GM12878 (cell line): Measurements from ENCODE around the gene RETREG1. TPM values are rescaled to one million over a fixed set of nuclear protein-coding genes. Genes with fewer than 3 reads are reported as not detected.
A peak's percentile ranks its signal among the peaks of the same experiment; 100 is the strongest.

Experiments
- ATF3 ChIP-seq: IDR thresholded peaks from 2 replicates; pipeline ENCODE4 v1.6.1; 2011; ENCODE audit warnings: low read depth, mild to moderate bottlenecking, low read length, moderate library complexity, borderline replicate concordance; ENCODE audit errors: extremely low read depth
- BACH1 ChIP-seq: fragments of 450-650 bp; IDR thresholded peaks from 2 replicates; pipeline ENCODE4 v1.6.1; 2017; ENCODE audit warnings: mild to moderate bottlenecking, borderline replicate concordance
- CEBPB ChIP-seq, 2 experiments: fragments of 150-350 bp in 1 of 2; IDR thresholded peaks; 2 replicates each; pipeline ENCODE4 v1.6.1; 2012 to 2014; ENCODE audit warnings: low read depth in 2 of 2, low read length in 2 of 2, borderline replicate concordance in 1 of 2, inconsistent platforms in 1 of 2
- CREB1 ChIP-seq: IDR thresholded peaks from 2 replicates; pipeline ENCODE4 v1.6.1; 2012; ENCODE audit warnings: low read depth, mild to moderate bottlenecking, inconsistent platforms
- CREM ChIP-seq: IDR thresholded peaks from 2 replicates; pipeline ENCODE4 v1.6.1; 2014; ENCODE audit warnings: antibody characterized with exemption, low read depth
- E2F8 ChIP-seq: fragments of 450-650 bp; IDR thresholded peaks from 2 replicates; pipeline ENCODE4 v1.6.1; 2018; ENCODE audit warnings: mild to moderate bottlenecking, low read depth, moderate library complexity; ENCODE audit not compliant: partially characterized antibody
- FOXK2 ChIP-seq: fragments of 450-650 bp; IDR thresholded peaks from 2 replicates; pipeline ENCODE4 v1.6.1; 2017; ENCODE audit warnings: mild to moderate bottlenecking, moderate library complexity
- HSF1 ChIP-seq: fragments of 150-350 bp; IDR thresholded peaks from 2 replicates; pipeline ENCODE4 v1.6.1; 2014; ENCODE audit warnings: mild to moderate bottlenecking, low read depth, low read length
- JUND ChIP-seq: IDR thresholded peaks from 2 replicates; pipeline ENCODE4 v1.6.1; 2012; ENCODE audit warnings: low read depth, mild to moderate bottlenecking, low read length, improper control_type of control experiment, moderate library complexity
- KDM1A ChIP-seq: fragments of 200-600 bp; sonication (generic); IDR thresholded peaks from 2 replicates; pipeline ENCODE4 v1.6.1; 2016; ENCODE audit warnings: borderline replicate concordance
- KLF5 ChIP-seq: fragments of 450-650 bp; IDR thresholded peaks from 2 replicates; pipeline ENCODE4 v1.6.1; 2014; ENCODE audit warnings: mild to moderate bottlenecking; ENCODE audit not compliant: partially characterized antibody
- MEF2B ChIP-seq: fragments of 450-650 bp; IDR thresholded peaks from 2 replicates; pipeline ENCODE4 v1.6.1; 2018; ENCODE audit warnings: mild to moderate bottlenecking, moderate library complexity; ENCODE audit not compliant: partially characterized antibody, poor library complexity, severe bottlenecking
- MYB ChIP-seq: fragments of 150-350 bp; IDR thresholded peaks from 2 replicates; pipeline ENCODE4 v1.6.1; 2014; ENCODE audit warnings: mild to moderate bottlenecking, low read depth, low read length, borderline replicate concordance
- PML ChIP-seq: IDR thresholded peaks from 2 replicates; pipeline ENCODE4 v1.6.1; 2012; ENCODE audit warnings: low read length, inconsistent platforms
- POU2F2 ChIP-seq: IDR thresholded peaks from 3 replicates; pipeline ENCODE4 v1.6.1; 2011; ENCODE audit warnings: low read depth, mild to moderate bottlenecking, low read length, borderline replicate concordance
- RBBP5 ChIP-seq: fragments of 200-600 bp; sonication (generic); conservative IDR thresholded peaks from 2 replicates; pipeline ENCODE4 v1.6.1; 2016
- RCOR1 ChIP-seq: conservative IDR thresholded peaks from 2 replicates; pipeline ENCODE4 v1.6.1; 2012; ENCODE audit warnings: low read depth, low read length, improper control_type of control experiment
- SMARCA5 ChIP-seq: fragments of 450-650 bp; IDR thresholded peaks from 2 replicates; pipeline ENCODE4 v1.6.1; 2017; ENCODE audit warnings: mild to moderate bottlenecking
- SP1 ChIP-seq: IDR thresholded peaks from one replicate; pipeline ENCODE4 v1.6.1; 2011; ENCODE audit warnings: low read depth, low read length
- TARDBP ChIP-seq: IDR thresholded peaks from 2 replicates; pipeline ENCODE4 v1.6.1; 2016; ENCODE audit warnings: borderline replicate concordance
- TCF12 ChIP-seq: IDR thresholded peaks from 2 replicates; pipeline ENCODE4 v1.6.1; 2011; ENCODE audit warnings: low read depth, mild to moderate bottlenecking, low read length
- USF1 ChIP-seq: IDR thresholded peaks from 2 replicates; pipeline ENCODE4 v1.6.1; 2011; ENCODE audit warnings: borderline replicate concordance, low read depth, mild to moderate bottlenecking, moderate library complexity, mixed read lengths, low read length; ENCODE audit not compliant: insufficient read depth; ENCODE audit errors: extremely low read length
- WRNIP1 ChIP-seq: IDR thresholded peaks from 2 replicates; pipeline ENCODE4 v1.6.1; 2011; ENCODE audit warnings: low read depth, low read length, improper control_type of control experiment, borderline replicate concordance
- ZZZ3 ChIP-seq: IDR thresholded peaks from 2 replicates; pipeline ENCODE4 v1.6.1; 2011; ENCODE audit warnings: low read depth; ENCODE audit not compliant: control insufficient read depth, insufficient read length
- polyA plus RNA-seq, 11 experiments: library from polyadenylated mRNA; depleted of rRNA in 4 of 11; unstranded in 6 of 11; stranded (reverse) in 5 of 11; fragments of >200 nt; fragmentation: Nextera tagmentation in 4 of 11; fragmentation: Illumina TruSeq in 1 of 11; extraction: Ambion mirVana in 4 of 11; extraction: Trizol in 1 of 11; gene quantifications; 1 replicate in 1 of 11; 2 replicates in 10 of 11; pipeline versions ENCODE4 v1.2.1 to v1.2.3, GENCODE V29; 2011 to 2016; ENCODE audit warnings: inconsistent platforms in 2 of 11, missing spikeins in 2 of 11, low read depth in 1 of 11
- total RNA-seq, 4 experiments: library from RNA; depleted of rRNA in 3 of 4; stranded (reverse); fragments of >200 nt in 3 of 4; fragmentation: Illumina TruSeq in 1 of 4; extraction: Trizol in 1 of 4; gene quantifications; 2 replicates each; pipeline versions ENCODE4 v1.2.1 to v1.2.3, GENCODE V29; 2013 to 2021

Gene RETREG1
- total and polyA plus RNA-seq, 10 of the 15 experiments (the other 5 are each of a cell fraction or from before 2014, with no cell fraction given), result 3.9 to 8.9 (median 6.4) TPM

- peak; percentile 84 for TF ChIP-seq E2F8
- 0 out of 2 replicates have a peak, but pooled peaks have one; percentile 32 for TF ChIP-seq RCOR1
- no peak for TF ChIP-seq ATF3
- TF ChIP-seq CEBPB (IDR thresholded peaks at IDR 0.05; ENCODE audit: borderline replicate concordance in 1 of 2, low read depth in 2 of 2, low read length in 2 of 2), result no peak
- TF ChIP-seq PML, result peak; percentile 95
- TF ChIP-seq JUND, result 0 out of 2 replicates have a peak, but pooled peaks have one; percentile 7
- no peak for TF ChIP-seq WRNIP1
- no peak for TF ChIP-seq KDM1A
- no peak for TF ChIP-seq MEF2B
- TF ChIP-seq MYB, result no peak
- TF ChIP-seq TARDBP, result no peak
- TF ChIP-seq FOXK2, result no peak
- TF ChIP-seq TCF12, result peak; percentile 63; the same call in 1 of the 2 replicates
- no peak for TF ChIP-seq USF1
- peak; percentile 77 for TF ChIP-seq CREB1
- no peak for TF ChIP-seq ZZZ3
- TF ChIP-seq BACH1, result no peak
- TF ChIP-seq SMARCA5, result no peak
- TF ChIP-seq HSF1, result no peak
- peak; percentile 69 for TF ChIP-seq SP1
- TF ChIP-seq RBBP5, result no peak
- peak; percentile 71; the same call in 1 of the 2 replicates for TF ChIP-seq CREM
- no peak for TF ChIP-seq KLF5
- TF ChIP-seq POU2F2, result peak; percentile 78; the same call in 1 of the 3 replicates
Measured at GRCh38 chr5:16465544-16466432, 151.0 kb downstream of the RETREG1 start, which contains the start of gene ZNF622 (continued).
